Measurements from ENCODE around the gene LIN28B.

LIN28B gene

GRCh38 chr6:104954190-104954797, 2.6 kb upstream of the LIN28B start (continued):
- TF ChIP-seq ZBTB20 (tag by site-specific recombination; IDR thresholded peaks at IDR 0.05) (no peak), ZXDB (tag by site-specific recombination; IDR thresholded peaks at IDR 0.05) (0 out of 2 replicates have a peak, but pooled peaks have one; percentile 25), KLF16 (tag by site-specific recombination; IDR thresholded peaks at IDR 0.05) (peak; percentile 23; the same call in 1 of the 2 replicates), REPIN1 (tag by site-specific recombination; IDR thresholded peaks at IDR 0.05; ENCODE audit: low read depth) (no peak), IKZF3 (tag by site-specific recombination; IDR thresholded peaks at IDR 0.05) (peak; percentile 88), ZNF292 (tag by site-specific recombination; IDR thresholded peaks at IDR 0.05; ENCODE audit: borderline replicate concordance, low read depth) (no peak), ZBTB8A (tag by site-specific recombination; IDR thresholded peaks at IDR 0.05) (no peak), ZNF140 (tag by site-specific recombination; IDR thresholded peaks at IDR 0.05) (no peak), ZNF596 (tag by site-specific recombination; IDR thresholded peaks at IDR 0.05) (no peak), ZNF48 (tag by site-specific recombination; IDR thresholded peaks at IDR 0.05) (no peak), ZNF133 (tag by site-specific recombination; IDR thresholded peaks at IDR 0.05) (no peak), BCL11A (tag by site-specific recombination; IDR thresholded peaks at IDR 0.05; ENCODE audit: low read depth) (peak; percentile 86), ZNF677 (tag by site-specific recombination; IDR thresholded peaks at IDR 0.05) (no peak), ZNF155 (tag by site-specific recombination; IDR thresholded peaks at IDR 0.05) (no peak), FEZF1 (tag by site-specific recombination; IDR thresholded peaks at IDR 0.05) (no peak), ZNF10 (tag by site-specific recombination; IDR thresholded peaks at IDR 0.05) (0 out of 2 replicates have a peak, but pooled peaks have one; percentile 5), ZBTB21 (tag by site-specific recombination; IDR thresholded peaks at IDR 0.05) (no peak), RBAK (tag by site-specific recombination; IDR thresholded peaks at IDR 0.05) (no peak), PRDM1 (tag by site-specific recombination; IDR thresholded peaks at IDR 0.05) (peak; percentile 98), ZNF664 (tag by site-specific recombination; IDR thresholded peaks at IDR 0.05) (no peak), ZNF571 (tag by site-specific recombination; IDR thresholded peaks at IDR 0.05) (no peak), PRDM6 (tag by site-specific recombination; IDR thresholded peaks at IDR 0.05) (0 out of 2 replicates have a peak, but pooled peaks have one; percentile 23), ZNF24 (tag by site-specific recombination; IDR thresholded peaks at IDR 0.05) (0 out of 2 replicates have a peak, but pooled peaks have one; percentile 43), ZNF624 (tag by site-specific recombination; IDR thresholded peaks at IDR 0.05) (no peak), ZSCAN30 (tag by site-specific recombination; IDR thresholded peaks at IDR 0.05) (0 out of 2 replicates have a peak, but pooled peaks have one; percentile 33), ZNF335 (tag by site-specific recombination; conservative IDR thresholded peaks at IDR 0.05) (peak; percentile 41; the same call in 1 of the 2 replicates), ZBTB17 (tag by site-specific recombination; IDR thresholded peaks at IDR 0.05) (peak; percentile 49), ZNF366 (tag by site-specific recombination; conservative IDR thresholded peaks at IDR 0.05) (peak; percentile 93), OVOL3 (tag by site-specific recombination; IDR thresholded peaks at IDR 0.05) (no peak), ZBTB11 (tag by site-specific recombination; conservative IDR thresholded peaks at IDR 0.05; ENCODE audit: low read depth) (peak; percentile 53)

All from HEK293 (cell line).